ENCODE measurements around the gene ZNF300.
"Not testable (repeated sequence)": the region's sequence is repeated elsewhere in the genome, so short reads cannot be mapped to it uniquely, and the experiment has no call there.

ZNF300 gene

GRCh38 chr5:150851039-150851438, 53.7 kb downstream of the ZNF300 start:
- Histone ChIP-seq H3K27ac (no peak overlapping the region), H3K4me1 (peaks cover 0 to 8% (median 0%) of the 10 kb centered on the region in 4 donors), H3K4me3 (no peak overlapping the region), H3K9me3 (no peaks in the 10 kb centered on the region), H3K27me3 (no peaks in the 10 kb centered on the region), H3K36me3 (no peaks in the 10 kb centered on the region)
- no peak for DNase-seq
- intact Hi-C loops (cut with DNase I; ENCODE audit: low total_unique reads): no loop called here
- TF ChIP-seq CTCF (IDR thresholded peaks at IDR 0.05): no peak

GRCh38 chr5:150848271-150848670, 56.5 kb downstream of the ZNF300 start:
- Histone ChIP-seq H3K9me3 (no peaks in the 10 kb centered on the region), H3K27me3 (no peaks in the 10 kb centered on the region), H3K36me3 (no peaks in the 10 kb centered on the region), H3K27ac (no peak overlapping the region), H3K4me1 (peaks cover 0 to 8% (median 0%) of the 10 kb centered on the region in 4 donors), H3K4me3 (no peak overlapping the region)
- intact Hi-C loops (cut with DNase I; ENCODE audit: low total_unique reads): no loop called here
- TF ChIP-seq CTCF (IDR thresholded peaks at IDR 0.05): no peak
- DNase-seq: no peak

- Histone ChIP-seq H3K27me3 (no peaks in the 10 kb centered on the region), H3K27ac (no peak overlapping the region), H3K4me3 (no peak overlapping the region), H3K4me1 (peaks cover 0 to 8% (median 0%) of the 10 kb centered on the region in 4 donors), H3K36me3 (no peaks in the 10 kb centered on the region), H3K9me3 (no peaks in the 10 kb centered on the region)
- no peak for DNase-seq
- TF ChIP-seq CTCF (IDR thresholded peaks at IDR 0.05): no peak
- intact Hi-C loops (cut with DNase I; ENCODE audit: low total_unique reads): loop anchor here (2.0 kb wide), 1 partner anchor 285 kb away; no protein-coding TSS in a partner anchor
Measured at GRCh38 chr5:150847334-150847695, 57.5 kb downstream of the ZNF300 start.

GRCh38 chr5:150846654-150847333, 58.0 kb downstream of the ZNF300 start:
- no peaks in the 10 kb centered on the region for H3K27me3 ChIP-seq
- no peaks in the 10 kb centered on the region for H3K9me3 ChIP-seq
- H3K36me3 ChIP-seq: no peaks in the 10 kb centered on the region
- H3K27ac ChIP-seq: no peak overlapping the region
- DNase-seq: no peak
- peak; percentile 60 to 80 for TF ChIP-seq CTCF (IDR thresholded peaks at IDR 0.05)
- intact Hi-C loops (cut with DNase I; ENCODE audit: low total_unique reads): loop anchor here (2.0 kb wide), 1 partner anchor 284 kb away; no protein-coding TSS in a partner anchor
- H3K4me3 ChIP-seq: no peak overlapping the region
- H3K4me1 ChIP-seq: peaks cover 0 to 8% (median 0%) of the 10 kb centered on the region in 4 donors

GRCh38 chr5:150846308-150846653, 58.5 kb downstream of the ZNF300 start, which contains the start of gene IRGM:
IRGM (plus strand) TSS chr5:150846521; CDS start chr5:150848124, 1,603 bp downstream.
- not testable (repeated sequence) for H3K9me3 ChIP-seq, H3K36me3 ChIP-seq, DNase-seq, H3K27me3 ChIP-seq, H3K4me1 ChIP-seq, H3K4me3 ChIP-seq, H3K27ac ChIP-seq
- intact Hi-C loops (cut with DNase I; ENCODE audit: low total_unique reads): loop anchor here (2.0 kb wide), 1 partner anchor 283 kb away; no protein-coding TSS in a partner anchor

GRCh38 chr5:150845185-150845859, 59.5 kb downstream of the ZNF300 start:
- H3K27ac ChIP-seq; H3K4me3 ChIP-seq; H3K36me3 ChIP-seq; intact Hi-C loops (cut with DNase I; ENCODE audit: low total_unique reads); H3K4me1 ChIP-seq; H3K27me3 ChIP-seq; DNase-seq; H3K9me3 ChIP-seq: not testable (repeated sequence)

All from tibial artery (tissue), 4 donors.